Testis (tissue), 2 donors: ENCODE results near the gene FUT4.

ENCODE experiments used
- POLR2A ChIP-seq: fragments of 450-650 bp; IDR thresholded peaks from one replicate; pipeline ENCODE4 v1.6.1; 2017; ENCODE audit warnings: antibody characterized with exemption, mild to moderate bottlenecking, moderate library complexity
- TF ChIP-seq, protein P1 (sequence below), 3 experiments: fragments of 450-650 bp in 2 of 3; fragments of 200-600 bp in 1 of 3; sonication (generic) in 1 of 3; IDR thresholded peaks; one replicate each; pipeline ENCODE4 v1.5.1; 2016 to 2019; ENCODE audit warnings: antibody characterized with exemption in 3 of 3, mild to moderate bottlenecking in 2 of 3, moderate library complexity in 1 of 3

GRCh38 chr11:94494126-94494680, 49.5 kb upstream of the FUT4 start:
- TF ChIP-seq POLR2A = no peak
- TF ChIP-seq, protein P1, sequence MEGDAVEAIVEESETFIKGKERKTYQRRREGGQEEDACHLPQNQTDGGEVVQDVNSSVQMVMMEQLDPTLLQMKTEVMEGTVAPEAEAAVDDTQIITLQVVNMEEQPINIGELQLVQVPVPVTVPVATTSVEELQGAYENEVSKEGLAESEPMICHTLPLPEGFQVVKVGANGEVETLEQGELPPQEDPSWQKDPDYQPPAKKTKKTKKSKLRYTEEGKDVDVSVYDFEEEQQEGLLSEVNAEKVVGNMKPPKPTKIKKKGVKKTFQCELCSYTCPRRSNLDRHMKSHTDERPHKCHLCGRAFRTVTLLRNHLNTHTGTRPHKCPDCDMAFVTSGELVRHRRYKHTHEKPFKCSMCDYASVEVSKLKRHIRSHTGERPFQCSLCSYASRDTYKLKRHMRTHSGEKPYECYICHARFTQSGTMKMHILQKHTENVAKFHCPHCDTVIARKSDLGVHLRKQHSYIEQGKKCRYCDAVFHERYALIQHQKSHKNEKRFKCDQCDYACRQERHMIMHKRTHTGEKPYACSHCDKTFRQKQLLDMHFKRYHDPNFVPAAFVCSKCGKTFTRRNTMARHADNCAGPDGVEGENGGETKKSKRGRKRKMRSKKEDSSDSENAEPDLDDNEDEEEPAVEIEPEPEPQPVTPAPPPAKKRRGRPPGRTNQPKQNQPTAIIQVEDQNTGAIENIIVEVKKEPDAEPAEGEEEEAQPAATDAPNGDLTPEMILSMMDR (IDR thresholded peaks at IDR 0.05) = no peak
